VCaP (cell line): ENCODE data around the gene REL.
"Not testable (repeated sequence)": the region's sequence is repeated elsewhere in the genome, so short reads cannot be mapped to it uniquely, and the experiment has no call there.

Experiments
- H3K27ac ChIP-seq: fragments of 450-650 bp; 2 replicates; pipeline ENCODE4 v1.5.1; 2017
- CTCF ChIP-seq: fragments of 450-650 bp; conservative IDR thresholded peaks from 2 replicates; pipeline ENCODE4 v1.5.1; 2017; ENCODE audit warnings: mild to moderate bottlenecking, moderate library complexity

Gene REL

GRCh38 chr2:60898567-60898966, 17.2 kb downstream of the REL start:
- no peak overlapping the region for H3K27ac ChIP-seq
- no peak for TF ChIP-seq CTCF

GRCh38 chr2:60899230-60899891, 18.0 kb downstream of the REL start:
- H3K27ac ChIP-seq: no peak overlapping the region
- TF ChIP-seq CTCF: no peak

- no peak overlapping the region for H3K27ac ChIP-seq
- TF ChIP-seq CTCF: no peak
Observed at GRCh38 chr2:60899892-60900249, 18.5 kb downstream of the REL start.

GRCh38 chr2:60901296-60901695, 19.9 kb downstream of the REL start:
- H3K27ac ChIP-seq: not testable (repeated sequence)

GRCh38 chr2:60905867-60906266, 24.5 kb downstream of the REL start:
- H3K27ac ChIP-seq: not testable (repeated sequence)

- no peak for TF ChIP-seq CTCF
- no peak overlapping the region for H3K27ac ChIP-seq
Observed at GRCh38 chr2:60906395-60906794, 25.0 kb downstream of the REL start.

GRCh38 chr2:60907329-60907728, 26.0 kb downstream of the REL start:
- H3K27ac ChIP-seq: peak overlapping the region; percentile 31; the same call in 1 of the 2 replicates
- no peak for TF ChIP-seq CTCF

DNA sequence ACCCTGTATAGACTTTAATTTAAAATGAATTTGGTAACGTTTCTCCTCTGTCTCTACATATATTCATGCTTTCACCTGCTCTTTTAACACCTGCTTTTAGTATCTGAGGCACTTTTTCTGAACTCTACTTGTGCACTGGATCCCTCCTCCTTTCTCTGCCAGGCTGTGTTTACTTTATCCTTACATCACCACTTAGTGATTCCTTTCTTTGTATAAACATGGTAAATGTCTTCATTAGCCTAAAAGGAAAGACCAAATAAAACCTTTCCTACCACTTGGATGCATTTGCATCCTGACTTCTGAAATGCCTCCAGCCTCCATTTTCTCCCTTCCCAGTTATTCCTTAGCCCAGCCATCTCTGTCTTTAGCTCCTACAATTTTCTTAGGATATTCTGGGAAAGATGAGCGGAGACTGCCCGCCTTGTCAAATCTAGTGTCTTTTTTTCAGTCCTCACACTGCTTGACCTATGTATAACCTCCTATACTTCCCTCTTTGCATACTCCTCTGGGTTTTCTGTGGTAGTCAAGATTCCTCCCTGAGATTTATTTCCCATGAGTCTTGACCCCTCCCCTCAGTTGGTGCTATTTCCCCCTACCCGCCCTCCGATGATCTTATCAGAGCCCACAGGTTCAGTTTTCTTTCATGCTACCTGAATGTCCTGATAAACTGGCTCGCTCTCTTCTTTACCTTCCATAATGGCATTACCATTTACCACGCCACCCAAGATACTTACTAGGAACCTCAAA, 44.8 kb downstream of the REL start:
- TF ChIP-seq CTCF: no peak
- H3K27ac ChIP-seq: no peak overlapping the region
